ENCODE results near the gene KCNN2.

The KCNN2 gene

DNA sequence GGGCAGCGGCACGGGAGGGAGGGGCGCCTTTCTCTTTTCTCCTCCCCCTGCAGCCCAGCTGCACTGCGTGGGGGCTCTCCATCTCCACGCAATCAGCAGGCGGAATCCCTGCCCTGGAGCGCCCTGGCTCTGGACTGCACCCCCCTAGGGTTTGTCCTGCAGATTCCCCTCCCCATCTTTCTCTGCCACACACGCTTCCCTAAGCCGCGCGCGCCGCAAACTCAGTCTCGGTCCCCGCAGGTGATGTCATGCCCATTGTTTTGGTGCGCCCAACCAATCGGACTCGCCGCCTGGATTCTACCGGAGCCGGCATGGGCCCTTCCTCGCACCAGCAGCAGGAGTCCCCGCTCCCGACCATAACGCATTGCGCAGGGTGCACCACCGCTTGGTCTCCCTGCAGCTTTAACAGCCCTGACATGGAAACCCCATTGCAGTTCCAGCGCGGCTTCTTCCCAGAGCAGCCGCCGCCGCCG lies at the start of gene KCNN2:
TSS of gene KCNN2 (plus strand) at position 347 of the 473 bp plus-strand sequence. CDS start at position 417, 70 bp downstream.
- peak; percentile 90 for DNase-seq

DNA sequence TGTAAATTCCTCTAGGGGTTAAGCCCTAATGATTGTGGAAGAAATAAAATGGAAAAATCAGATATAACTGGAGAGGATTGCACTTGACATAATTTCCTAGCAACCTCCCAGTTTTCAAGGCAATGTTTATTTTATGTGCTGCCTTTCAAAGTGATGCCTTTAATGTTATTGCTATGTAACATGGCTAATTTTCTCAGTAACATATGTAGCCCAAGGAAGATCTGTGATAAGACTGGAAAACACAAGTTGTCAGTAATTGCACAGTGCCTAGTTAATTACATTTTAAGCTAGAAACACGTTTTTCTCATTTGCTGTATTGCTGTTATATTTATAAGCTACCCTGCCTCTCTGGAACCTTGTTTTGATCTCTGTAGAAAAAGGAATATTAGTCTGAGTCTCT lies 49.2 kb upstream of the KCNN2 start:
- no peak for DNase-seq

DNA sequence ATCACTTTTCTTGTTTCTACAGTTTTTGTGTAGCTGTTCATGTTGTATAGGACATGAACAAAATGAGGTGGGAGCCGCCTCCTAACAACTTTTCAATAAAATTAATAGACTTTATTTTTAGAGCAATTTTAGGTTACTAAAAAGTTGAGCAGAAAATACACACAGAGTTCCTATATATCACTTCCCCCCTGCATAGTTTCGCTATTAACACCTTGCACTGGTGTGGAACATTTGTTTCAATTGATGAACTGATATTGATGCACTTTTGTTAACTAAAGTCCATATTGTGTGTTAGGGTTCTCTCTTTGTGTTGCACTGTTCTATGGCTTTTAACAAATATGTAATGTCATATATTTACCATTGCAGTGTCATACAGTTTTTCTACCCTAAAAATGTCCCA lies 47.8 kb upstream of the KCNN2 start:
- DNase-seq: no peak

DNA sequence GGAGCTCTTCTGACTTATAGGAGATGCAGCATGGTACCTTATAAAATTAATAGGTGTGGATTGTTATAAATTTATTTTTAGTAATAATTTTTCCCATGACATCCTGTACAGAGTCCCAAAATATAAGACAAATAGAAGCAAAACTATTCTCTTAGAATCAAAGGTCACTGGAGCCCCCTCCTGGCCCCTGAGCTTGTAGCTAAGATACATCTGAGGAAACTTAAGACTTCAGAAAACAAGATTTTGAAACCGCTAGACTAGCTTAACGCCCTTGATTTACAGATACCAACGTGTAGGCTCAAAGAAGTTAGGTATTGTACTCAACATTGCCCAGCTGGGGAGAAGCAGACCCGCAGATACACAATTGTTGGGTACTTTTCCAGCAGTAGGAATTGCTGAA lies 45.7 kb upstream of the KCNN2 start:
- no peak for DNase-seq

DNA sequence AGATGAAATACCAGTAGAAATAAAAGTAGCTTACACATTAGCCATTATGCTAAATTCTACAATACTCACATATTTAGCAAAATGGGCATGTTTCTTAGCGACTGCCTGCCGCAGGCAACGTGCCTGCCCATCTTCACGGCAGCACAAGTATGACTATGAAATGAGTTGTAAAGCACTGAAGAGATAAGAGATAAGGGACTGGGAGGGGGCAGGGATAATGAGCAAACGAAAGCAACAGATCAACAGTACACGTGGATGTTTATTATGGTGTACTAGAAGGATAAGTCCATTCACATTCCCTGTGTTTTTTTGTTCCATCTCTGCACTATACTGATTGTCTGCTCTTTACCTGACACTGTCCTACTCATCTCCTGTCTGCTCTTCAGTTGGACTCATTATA lies 44.1 kb upstream of the KCNN2 start:
- no peak for DNase-seq

DNA sequence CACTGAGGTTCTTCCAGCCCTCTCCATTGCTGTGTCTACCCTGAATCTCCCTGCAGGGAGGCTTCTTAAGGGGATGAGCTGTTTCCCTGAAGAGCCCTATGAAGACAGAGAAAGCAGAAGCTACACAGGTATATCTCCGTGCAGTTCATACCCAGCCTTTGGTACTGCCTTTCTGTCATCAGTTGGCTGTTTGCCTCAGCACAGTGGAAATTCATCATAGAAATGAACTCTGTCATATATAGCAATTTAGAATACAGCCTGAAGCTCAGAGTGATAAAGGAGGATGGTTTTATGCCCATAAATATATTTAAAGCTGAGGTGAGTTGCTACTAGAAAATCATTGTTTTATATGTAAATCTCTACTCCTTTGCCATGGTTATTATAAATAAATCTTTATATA lies 42.6 kb upstream of the KCNN2 start:
- DNase-seq: no peak

DNA sequence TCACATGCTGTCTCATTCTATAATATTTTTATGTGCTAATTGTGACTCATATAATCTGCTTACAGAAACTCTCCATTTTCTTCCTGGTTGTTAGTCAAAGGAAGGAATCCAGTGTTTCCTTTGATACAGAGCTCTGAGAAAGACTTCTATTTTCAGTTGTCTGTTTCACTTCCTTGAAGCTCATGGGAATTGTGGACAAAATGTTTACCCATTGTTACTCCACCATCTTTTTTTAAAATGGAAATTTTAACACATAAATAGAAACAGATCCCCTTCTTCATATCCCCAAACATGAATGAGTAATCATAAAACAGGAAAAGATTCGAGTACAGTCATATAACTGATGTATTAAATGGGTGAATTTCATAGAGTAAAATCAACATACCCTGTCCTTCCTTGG lies 42.0 kb upstream of the KCNN2 start:
- no peak for DNase-seq

DNA sequence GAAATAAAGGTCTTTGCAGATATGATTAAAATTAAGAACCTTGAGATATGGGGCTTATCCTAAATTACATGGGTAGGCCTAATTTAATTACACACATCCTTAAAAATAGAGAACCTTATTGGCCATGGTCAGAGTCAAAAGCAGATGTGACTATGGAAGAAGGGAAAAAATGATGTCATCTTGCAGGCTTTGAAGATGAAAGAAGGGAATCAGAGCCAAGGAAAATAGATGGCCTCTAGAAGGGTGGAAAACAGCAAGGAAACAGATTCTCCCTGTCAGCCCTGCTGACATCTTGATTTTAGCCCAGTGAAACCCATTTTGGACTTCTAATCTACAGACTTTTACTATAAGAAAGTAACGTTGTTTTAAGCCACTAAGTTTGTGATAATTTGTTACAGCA lies 37.6 kb upstream of the KCNN2 start:
- no peak for DNase-seq

DNA sequence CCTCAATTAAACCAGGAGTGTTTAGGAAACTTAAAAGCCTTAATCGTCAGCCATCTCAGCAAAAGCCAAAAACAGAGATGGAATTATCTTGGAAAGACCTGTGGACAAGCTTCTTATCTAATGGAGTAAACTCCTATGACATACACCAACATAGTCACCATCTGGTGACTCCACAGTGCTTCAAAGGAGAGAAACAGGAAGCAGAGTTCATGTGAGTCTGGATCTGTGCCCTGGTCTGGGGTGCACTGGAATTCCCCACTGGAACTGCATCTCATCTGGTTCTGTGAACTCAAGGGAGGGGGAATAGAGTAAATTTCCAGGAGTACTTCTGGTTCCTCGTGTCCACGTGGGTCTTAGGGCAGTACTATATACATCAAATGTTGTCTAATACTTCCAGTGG lies 36.3 kb upstream of the KCNN2 start:
- DNase-seq: no peak

DNA sequence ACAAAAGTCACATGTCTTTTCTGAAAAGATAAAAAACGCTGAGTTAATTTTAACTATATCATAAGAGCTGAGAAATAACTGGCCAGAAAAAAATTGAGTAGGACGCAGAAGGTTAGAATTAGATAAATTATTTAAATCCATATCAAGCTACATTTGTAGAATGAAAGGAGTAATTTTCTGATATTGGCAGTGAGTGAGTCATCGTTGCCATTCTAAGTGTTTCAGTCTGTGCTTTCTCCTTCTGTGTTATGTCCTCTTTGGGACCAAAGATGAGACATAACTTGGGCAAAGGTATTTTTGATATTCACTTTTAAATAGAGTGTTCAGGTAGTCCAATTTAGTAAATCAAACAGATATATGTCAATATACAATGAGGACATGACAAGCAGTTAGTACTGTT lies 34.4 kb upstream of the KCNN2 start:
- DNase-seq: no peak

DNA sequence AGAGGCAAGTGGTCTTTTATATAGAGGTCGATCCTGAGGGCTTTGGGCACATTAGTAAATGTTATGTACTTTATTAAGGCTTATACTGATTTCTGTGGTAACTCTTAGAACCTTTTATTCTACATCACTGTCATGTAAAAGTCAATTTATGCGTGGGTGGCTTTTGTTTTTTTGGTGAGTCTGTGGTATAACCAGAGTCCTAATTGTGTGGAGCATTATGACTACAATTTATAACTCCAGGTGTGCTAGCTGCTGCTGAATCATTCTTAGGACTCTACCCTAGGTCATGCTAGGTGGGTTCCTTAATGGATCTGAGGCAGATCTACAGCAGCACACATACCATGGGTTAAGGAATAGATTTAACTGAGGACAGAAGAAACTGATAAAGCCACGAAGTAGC lies 33.9 kb upstream of the KCNN2 start:
- DNase-seq: no peak

DNA sequence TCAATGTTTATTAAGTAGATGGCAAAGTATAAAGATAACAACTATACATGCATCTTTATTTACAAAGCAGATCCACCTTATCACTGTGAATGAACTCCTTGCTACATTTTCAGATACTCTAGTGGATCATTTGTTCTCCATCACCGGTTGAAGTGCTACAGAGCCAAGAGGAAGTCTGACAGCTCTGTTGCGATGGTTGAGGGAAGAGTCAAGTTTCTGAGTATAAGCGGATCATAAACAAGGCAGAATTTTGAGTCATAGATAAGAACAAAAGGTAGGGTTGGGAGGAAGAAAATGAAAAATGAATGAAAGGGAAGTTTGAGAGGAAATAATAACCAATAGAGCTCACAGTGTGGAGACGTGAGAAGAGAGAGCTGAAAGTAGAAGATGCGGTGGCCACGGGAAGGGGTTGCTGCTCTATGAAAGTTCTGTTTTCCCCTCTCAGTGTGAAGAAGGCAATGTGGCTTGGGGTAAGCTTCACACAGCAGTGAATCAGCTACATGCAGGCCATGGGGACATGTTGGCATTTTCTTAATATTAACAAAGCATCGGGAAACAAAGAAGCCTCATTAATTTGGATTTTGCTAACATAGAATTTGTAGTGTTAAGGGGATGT lies 30.8 kb upstream of the KCNN2 start:
- no peak for DNase-seq

DNA sequence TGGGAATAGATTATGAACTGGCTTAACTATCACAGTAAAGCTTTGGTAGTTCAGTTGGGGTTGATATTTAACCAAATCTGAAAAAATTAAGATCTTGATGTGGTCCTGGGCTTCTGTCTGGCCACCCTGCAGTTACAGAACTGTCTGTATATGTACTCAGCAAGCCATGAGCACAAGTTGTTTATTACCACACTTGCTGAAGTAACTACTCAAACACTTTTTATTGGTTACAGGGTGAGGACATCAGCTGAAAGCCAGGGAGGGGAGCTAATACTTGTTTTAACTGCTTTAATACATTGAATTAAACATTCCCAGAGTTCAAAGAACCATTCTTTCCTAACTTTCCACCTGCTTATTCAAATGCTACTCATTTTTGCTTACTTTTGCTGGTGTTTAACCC lies 29.4 kb upstream of the KCNN2 start:
- no peak for DNase-seq

DNA sequence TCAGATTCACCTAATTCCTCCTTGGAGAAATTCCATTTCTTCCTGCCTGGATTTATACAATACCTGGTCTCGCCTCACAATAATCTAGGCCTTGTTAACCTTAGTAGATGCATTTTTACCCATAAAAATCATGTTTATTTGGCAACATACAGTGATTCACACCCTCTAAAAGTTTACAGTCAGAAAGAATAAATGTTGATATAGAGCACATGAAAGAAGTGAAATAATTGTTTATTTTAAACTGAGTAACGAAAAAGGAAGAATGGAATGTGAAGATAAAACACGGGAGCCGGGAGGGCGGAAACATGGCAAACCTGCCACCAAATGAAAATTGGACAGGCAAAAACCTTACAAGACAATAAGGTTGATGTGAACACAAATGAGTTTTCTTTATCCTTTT lies 28.9 kb upstream of the KCNN2 start:
- DNase-seq: no peak

DNA sequence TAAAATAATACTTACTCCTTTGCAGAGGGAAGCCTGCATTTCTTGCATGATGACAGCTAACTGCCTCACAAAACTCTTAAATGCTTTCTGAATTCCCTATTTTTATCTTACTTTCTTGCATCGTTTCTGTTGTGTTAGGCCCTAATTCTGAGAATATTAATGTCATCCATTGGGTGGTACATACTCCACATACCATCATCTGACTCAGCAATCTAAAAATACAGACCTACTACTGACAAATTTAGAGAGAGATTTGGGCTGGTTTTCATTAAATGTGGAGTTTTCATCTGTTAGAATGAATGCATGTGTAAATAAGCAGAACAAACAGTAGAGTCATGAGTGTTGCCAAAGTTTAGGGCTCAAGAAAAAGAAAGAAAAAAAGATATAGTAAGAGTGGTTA lies 26.5 kb upstream of the KCNN2 start:
- no peak for DNase-seq

DNA sequence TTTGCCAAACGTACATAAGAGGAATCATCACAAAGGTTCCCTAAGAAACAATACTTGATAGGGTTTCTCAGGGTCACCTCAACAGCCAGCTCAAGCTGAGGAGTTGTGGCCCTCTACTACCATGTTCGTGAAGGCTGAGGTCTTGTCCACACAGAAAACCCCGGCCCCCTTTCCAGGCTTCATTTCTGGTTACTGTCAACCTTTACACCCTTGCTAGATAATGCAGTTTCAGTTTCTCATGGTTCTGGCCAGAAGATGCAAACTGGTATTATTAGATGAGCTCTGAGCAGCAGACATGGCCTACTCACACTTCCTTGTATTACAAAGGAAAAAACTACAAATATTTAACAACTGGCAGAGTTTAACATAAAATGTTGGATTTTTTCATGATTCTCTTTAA lies 22.8 kb upstream of the KCNN2 start:
- no peak for DNase-seq

DNA sequence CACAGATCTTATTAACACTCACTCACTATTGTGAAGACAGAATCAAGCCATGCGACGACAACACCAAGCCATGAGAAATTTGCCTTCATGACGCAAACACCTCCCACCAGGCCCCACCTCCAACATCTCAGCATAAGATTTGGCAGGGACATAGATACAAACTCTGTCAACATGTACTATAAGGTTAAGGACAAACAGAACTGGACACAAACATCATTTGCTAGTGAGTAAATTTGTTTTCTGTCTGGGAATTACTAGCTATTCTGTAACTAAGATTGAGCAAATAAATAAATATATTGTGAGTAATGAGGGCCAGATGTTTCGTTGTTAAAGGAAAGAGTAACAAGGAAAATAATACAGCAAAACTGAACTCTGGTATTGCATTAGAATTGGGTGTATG lies 15.7 kb upstream of the KCNN2 start:
- DNase-seq: no peak

DNA sequence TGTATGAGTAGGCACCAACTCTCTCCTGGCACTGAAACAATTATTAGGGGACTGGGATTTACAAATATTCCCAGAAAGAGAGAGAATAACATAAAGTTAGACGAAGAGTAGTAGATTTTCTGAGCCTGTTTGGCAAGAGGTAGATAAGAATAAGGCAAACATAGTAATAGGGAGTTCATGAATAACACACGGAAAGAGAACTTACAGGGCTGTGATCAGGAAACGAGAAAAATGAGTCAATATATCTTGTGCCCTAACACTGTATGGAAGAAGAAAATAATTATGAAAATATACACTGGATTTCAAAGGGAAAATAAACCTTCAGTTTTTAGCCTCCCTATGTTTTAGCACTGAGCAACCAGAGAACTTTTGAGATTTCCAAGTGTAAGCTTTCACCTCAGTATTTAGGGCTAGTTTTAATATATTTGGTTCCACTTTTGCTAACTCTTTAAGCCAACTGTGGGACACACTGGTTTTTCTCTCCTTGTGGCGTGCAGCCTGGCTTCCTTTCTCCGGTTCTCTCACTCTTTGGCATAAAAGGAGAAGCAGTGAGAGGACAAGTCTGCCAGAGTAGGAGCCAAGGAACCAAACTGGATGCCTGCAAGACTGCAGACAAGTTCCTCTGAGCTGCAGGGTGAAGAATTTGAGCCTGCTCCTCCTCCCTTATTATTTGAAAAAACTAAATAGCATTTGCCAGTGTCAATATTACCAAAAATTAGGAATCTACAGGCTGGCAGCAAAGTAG lies 6.6 kb upstream of the KCNN2 start:
- peak; percentile 24 for DNase-seq

DNA sequence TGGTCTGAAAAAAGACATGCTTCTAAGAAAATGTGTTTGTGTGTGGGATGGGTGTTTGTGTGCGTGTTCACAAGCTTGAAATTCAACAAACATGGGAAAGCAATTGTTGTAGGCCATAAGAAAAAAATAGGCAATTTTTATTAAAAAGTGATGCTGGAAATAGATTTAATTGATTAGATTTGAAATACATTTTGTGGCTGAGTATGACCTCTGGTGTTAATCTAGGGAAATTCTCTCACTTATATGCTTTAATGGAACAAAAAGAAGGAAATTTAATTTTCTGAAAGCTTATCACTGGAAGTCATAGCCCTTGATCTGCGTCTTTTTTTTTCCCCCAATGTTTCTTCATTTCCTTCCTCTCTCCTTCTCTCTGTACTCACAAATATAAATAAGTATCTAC lies 3.5 kb upstream of the KCNN2 start:
- no peak for DNase-seq

DNA sequence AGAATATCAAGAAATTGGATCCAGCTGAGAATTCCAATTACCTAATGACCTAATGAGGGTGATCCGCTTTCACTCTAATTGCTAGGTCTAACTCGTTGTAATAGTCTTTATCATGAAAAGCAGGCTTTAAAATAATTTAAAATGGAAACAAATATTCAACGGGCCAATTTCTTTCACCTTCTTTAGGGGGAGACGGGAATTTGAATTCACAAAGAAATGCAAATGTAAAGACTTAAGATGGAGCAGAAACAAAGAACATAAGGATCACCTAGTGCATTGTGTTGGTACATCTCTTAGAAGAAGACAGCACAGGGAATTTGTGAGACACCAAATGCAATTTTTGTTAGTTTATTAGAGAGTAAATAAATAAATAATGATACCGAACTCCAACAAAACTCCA lies 1.5 kb upstream of the KCNN2 start:
- no peak for DNase-seq

DNA sequence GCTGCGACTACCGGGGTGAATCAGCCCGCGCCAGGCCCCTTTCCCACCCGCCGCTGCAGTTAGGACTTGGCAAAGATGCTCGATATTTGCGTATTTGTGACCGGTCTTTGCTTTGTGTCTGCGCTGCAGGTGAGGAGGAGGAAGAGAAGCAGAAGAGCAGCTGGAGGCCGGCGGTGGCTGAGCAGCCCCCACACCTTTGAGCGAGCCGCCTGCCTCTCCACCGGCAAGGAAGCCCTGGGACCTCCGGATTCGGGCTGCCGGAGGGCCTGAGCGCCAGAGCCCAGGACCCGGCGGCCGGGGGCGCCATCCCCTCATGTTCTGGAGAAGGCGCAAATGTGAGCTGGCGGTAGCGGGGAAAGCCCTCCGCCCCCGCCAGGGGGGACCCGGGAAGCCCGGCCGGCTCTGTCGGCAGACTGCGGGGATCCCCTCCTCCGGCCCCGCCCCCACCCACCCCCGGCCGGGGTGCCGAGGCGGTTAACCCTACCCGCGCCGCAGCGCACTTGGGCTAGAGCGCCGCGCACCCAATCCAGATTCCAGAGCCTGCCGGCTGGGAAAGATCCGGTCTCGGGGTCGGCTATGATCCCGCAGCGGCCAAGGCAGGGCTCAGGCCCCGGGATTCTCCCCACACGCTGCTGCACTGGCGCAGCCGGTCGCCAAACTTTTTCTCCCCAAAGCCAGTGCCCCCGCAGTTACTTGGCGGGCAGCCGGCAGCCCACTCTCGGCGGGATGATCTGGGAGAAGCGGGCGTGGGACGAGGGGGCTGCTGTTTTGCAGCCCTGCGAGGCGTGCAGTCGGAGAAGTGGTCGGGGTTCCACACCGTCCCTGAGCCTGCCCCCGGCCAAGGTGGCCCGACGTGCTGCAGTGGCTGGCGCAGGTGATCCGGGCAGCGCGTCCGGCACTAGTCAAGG lies 800 bp upstream of the KCNN2 start:
- peak; percentile 47 for DNase-seq

DNA sequence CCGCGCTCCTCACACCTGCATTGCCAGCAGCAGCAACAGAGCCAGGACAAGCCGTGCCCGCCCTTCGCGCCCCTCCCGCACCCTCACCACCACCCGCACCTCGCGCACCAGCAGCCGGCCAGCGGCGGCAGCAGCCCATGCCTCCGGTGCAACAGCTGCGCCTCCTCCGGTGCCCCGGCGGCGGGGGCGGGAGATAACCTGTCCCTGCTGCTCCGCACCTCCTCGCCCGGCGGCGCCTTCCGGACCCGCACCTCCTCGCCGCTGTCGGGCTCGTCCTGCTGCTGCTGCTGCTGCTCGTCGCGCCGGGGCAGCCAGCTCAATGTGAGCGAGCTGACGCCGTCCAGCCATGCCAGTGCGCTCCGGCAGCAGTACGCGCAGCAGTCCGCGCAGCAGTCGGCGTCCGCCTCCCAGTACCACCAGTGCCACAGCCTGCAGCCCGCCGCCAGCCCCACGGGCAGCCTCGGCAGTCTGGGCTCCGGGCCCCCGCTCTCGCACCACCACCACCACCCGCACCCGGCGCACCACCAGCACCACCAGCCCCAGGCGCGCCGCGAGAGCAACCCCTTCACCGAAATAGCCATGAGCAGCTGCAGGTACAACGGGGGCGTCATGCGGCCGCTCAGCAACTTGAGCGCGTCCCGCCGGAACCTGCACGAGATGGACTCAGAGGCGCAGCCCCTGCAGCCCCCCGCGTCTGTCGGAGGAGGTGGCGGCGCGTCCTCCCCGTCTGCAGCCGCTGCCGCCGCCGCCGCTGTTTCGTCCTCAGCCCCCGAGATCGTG lies 517 bp downstream of the KCNN2 start:
- DNase-seq: no peak

All from midbrain (tissue), 1 donor.